Measurements from ENCODE around the gene EPG5.
"Not testable (repeated sequence)": the region's sequence is repeated elsewhere in the genome, so short reads cannot be mapped to it uniquely, and the experiment has no call there.

Gene EPG5

DNA sequence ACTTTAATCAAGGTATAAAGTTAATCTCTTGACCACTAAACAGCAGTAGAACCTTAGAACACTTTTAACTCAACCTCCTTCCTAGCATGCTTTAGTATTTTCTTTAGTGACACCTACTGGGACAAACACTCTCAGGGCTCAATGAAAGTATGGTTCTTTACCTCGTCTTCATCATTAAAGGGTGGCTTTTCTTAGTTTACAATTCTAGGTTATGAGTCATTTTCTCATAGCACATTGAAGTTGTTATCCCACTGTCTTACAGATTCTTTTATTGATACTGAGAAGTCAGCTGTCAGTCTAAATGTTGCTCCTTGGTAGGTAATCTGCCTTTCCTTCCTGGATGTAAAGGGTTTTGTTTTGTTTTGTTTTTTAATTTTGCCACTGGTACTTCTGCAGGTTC, 103.7 kb downstream of the EPG5 start:
- no peak for DNase-seq (ENCODE audit: low spot score)

DNA sequence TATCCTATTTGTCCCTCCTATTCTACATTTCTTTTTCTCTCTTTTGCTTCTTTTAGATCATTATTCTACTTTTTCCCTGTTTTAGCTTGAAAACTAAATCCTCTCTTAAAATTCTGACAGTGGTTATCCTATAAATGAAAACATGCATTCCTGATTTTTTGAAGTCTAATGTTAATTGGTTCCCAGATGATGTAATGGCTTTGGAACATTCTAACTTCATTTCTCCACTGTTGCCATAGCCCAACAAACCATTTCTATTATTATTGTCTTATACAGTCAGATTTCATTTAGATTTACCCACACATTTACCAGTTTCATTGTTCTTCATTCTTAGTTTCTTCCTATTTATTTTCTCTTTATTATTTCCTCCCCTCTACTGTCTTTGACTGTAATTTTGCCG, 105.2 kb downstream of the EPG5 start:
- DNase-seq (ENCODE audit: low spot score), result no peak

DNA sequence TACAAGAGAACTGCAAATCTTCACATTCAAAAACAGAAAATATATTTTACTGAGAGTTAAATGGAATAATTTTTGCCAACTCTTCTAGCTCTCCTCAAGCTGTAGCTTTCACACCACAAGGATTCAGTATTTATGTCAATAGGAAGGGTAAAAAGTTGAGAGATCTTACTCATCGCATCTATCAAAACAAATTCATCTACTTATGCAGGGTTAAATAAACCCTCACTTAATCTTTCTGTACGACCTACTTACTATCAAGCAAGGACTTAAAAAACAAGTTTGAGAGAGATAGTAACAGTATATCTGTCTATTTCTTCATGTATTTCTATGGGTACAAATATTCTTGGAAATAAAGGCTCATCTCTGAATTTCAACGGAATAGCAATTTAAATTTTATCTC, 106.2 kb downstream of the EPG5 start:
- no peak for DNase-seq (ENCODE audit: low spot score)

DNA sequence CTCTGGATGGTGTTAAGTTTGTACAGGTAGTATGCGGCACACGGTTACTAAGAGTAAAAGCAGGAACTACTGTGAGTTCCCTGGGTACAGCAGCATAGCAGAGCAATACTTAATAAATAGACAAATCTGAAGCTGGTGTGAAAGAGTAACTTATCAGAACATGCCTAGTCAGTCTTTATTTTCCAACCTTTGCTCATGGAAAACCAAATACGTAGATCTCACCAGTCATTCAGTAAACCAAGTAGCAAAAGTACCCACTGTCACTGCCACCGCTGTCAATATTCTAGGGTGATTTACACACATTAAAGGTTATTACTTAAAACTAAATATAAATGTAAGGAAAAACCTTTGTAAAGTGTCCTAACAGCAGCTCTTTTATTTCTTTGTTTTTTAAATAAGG, 106.6 kb downstream of the EPG5 start:
- DNase-seq (ENCODE audit: low spot score), result no peak

DNA sequence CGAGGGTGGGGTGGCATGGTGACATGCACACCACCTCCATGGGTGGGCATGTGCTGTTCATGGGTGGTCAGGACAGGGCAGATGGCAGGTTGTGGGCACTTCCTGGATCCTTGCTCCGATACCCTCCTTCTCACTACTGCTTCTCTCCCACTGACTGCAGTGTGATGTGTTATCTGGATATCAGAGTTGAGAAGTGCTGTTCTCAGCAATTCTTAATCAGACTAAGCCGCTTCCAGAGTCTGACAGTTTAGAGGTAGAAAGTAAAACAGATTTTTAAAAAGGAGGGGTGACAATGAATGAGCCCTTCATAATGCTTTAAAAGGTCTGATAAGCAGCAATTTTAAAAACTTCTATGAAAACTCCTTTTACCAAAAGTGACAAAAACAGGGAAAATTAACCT, 107.8 kb downstream of the EPG5 start:
- DNase-seq (ENCODE audit: low spot score), result no peak

- DNase-seq (ENCODE audit: low spot score), result no peak
Measured at GRCh38 chr18:45856531-45856930, 110.6 kb downstream of the EPG5 start.

- no peak for DNase-seq (ENCODE audit: low spot score)
Measured at GRCh38 chr18:45854036-45854586, 113.0 kb downstream of the EPG5 start.

DNA sequence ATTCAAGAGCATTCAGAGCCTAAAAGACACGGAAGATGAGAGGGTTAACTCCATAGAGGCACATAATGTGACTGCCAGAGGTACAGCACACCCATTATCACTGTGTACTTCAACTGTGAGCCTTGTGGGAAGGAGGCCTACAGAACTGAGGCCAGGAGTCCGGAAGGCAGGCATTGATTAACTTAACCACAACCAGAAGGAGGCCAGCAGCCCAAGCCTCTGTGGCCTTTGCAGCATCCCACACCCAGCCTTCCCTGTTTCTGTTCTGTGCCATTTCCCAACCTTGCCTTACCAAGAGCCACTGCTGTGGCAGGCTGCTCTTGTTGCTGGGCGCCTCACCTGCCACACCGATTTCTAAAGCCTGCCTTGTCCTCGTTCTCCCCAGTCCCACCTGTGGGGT, 114.5 kb downstream of the EPG5 start:
- DNase-seq (ENCODE audit: low spot score), result no peak

DNA sequence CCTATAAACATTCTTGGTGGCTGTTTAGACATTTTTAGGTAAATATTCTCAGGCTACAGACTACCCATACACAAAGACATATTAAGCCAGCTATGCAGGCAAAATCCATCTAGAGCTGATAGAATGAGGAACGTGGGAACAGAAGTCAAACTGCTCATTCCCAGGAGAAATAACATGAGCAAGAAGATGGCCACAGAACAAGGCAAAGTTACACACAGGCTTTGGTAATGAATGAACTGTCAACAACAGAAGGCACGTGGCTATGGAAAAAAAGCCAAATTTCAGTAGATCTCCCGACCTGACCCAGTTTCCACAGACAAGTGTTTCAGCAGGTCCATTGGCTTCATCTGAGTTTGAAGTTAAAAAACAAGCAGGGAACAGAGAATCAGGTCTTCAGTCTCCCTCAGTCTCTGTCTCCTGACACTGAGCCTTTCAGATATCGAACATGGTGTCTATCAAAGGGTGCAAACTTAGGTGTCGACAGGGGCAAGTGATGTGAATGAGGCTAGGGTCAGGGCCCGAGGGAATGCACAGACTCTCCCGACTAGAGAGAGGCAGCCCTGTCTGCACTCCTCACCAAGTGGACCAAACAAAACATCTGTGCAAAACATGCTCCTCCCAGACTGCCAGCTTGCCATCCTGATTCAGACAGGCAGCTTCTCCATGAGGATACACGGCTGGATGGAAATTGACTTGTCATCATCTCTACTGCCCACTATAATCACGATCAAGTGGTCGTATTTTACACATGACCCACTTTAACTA, 115.8 kb downstream of the EPG5 start:
- DNase-seq (ENCODE audit: low spot score), result no peak

- DNase-seq (ENCODE audit: low spot score), result no peak
Measured at GRCh38 chr18:45850021-45850420, 117.1 kb downstream of the EPG5 start.

GRCh38 chr18:45849529-45849928, 117.6 kb downstream of the EPG5 start:
- DNase-seq (ENCODE audit: low spot score), result no peak

DNA sequence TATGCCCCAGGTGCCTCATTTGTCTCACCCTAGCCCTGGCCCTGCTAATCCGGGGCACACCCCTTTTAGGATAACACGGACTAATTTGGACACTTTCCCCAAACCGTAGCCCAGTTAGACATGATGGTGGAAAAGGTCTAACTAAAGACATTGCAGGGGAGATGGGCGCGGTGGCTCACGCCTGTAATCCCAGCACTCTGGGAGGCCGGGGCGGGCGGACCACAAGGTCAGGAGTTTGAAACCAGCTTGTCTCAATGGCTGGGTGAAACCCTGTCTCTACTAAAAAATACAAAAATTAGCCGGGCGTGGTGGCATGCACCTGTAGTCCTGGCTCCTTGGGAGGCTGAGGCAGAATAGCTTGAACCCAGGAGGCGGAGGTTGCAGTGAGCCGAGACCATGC, 118.5 kb downstream of the EPG5 start:
- DNase-seq (ENCODE audit: low spot score), result not testable (repeated sequence)

GRCh38 chr18:45847119-45847518, 120.0 kb downstream of the EPG5 start:
- DNase-seq (ENCODE audit: low spot score), result no peak

GRCh38 chr18:45845410-45845809, 121.7 kb downstream of the EPG5 start:
- no peak for DNase-seq (ENCODE audit: low spot score)

DNA sequence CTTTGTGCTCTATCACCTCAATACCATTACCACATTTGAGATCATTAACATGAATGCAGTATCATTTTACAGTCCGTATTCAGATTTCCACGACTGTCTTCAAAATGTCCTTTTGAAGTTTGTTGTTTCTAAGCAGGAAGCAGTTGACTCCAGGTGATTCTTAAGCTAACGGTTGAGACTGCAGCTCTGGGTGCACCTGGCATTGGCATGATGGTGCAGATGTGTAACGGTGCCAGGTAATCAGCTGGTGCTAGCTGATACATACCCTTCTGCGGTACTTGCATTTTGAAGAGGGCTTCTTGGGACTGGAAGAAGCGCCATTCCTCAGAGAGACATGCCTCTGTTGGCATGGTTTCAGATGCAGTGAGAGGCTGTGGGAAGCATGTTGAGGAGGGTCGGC, 122.2 kb downstream of the EPG5 start:
- DNase-seq (ENCODE audit: low spot score), result no peak

GRCh38 chr18:45843019-45843418, 124.1 kb downstream of the EPG5 start:
- DNase-seq (ENCODE audit: low spot score), result no peak

DNA sequence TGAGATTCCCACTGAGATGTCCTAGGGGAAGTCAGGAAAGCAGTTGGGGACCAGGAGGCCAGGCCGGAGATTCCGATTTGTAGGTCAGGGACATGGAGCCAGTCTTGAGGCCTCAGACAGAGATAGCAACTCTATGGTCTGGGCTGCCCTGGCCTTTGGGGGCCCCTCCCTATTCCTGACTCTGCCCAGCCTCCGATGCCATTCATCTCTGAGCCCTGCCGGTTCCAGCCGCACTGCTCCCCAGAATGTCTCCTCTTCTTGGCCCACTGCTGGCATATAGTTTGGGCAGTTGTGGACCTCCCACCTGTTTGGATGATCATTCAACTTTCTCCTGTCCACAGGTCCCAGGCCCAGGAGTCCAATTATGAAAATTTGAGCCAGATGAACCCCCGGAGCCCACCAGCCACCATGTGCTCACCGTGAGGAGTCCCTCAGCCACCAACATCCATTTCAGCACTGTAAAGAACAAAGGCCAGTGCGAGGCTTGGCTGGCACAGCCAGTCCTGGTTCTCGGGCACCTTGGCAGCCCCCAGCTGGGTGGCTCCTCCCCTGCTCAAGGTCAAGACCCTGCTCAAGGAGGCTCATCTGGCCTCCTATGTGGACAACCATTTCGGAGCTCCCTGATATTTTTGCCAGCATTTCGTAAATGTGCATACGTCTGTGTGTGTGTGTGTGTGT, 125.2 kb downstream of the EPG5 start:
- no peak for DNase-seq (ENCODE audit: low spot score)

- no peak for DNase-seq (ENCODE audit: low spot score)
Measured at GRCh38 chr18:45841060-45841764, 125.9 kb downstream of the EPG5 start.

DNA sequence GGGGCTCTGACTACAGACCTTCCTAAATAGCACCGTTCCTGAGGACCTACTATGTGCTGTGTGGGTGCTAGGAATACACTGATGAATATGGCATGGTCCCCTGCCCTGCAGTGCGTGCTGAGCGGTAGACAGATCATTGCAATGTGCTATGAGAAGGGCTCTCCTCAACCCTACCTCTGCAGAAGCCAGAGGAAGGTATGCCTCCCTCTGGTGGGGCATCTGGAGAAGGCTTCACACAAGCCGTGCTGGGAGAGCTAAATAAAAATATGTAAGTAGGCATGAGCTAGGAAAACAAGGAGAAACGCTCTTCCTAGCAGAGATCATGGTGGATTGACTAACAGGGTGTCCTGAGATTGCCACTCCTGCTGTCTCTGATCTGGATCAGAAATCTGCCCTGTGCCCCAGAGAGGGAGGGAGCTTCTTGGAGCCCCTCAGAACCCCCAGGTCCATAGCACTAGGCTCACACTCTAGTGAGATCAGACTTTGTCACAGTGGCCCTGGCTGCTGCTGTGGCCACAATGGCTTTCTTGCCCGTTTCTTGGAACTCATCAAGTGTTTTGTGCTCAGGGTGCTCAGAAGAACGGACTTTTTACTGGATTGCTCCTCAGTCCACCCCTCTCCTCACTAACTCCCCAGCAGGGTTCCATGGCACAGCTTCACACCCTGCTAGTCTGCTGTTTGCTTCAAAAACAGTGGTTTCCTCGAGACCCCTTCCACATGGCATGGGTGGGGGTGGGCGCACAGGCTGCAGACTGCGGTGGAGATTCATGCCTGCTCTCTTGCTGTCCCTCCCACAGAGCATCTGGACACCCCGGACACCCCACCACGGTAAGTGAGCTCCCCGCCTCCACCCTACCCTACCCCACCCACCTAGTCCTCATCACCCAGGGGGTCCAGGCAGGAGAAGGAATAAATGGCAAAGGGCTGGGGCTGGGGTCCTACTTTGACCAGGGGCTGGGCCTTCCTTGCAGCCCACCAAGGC, 127.4 kb downstream of the EPG5 start:
- no peak for DNase-seq (ENCODE audit: low spot score)

GRCh38 chr18:45838302-45839070, 128.6 kb downstream of the EPG5 start:
- no peak for DNase-seq (ENCODE audit: low spot score)

Data from left forelimb (tissue), 1 donor.